Glomerular visceral epithelial cell (primary cell): Measurements from ENCODE around the gene JKAMP.
"Not testable (repeated sequence)": the region's sequence is repeated elsewhere in the genome, so short reads cannot be mapped to it uniquely, and the experiment has no call there.

Source experiments
- DNase-seq: peaks from one replicate; pipeline ENCODE4 v3.0.0-alpha.2; 2016; ENCODE audit errors: extremely low spot score

Gene JKAMP

GRCh38 chr14:59483819-59484638, at the start of gene JKAMP, which contains the start of gene L3HYPDH:
TSS of gene JKAMP (plus strand) at chr14:59484517. CDS start at chr14:59484590, 73 bp downstream.
TSS of gene L3HYPDH (minus strand) at chr14:59484408. CDS start at chr14:59484316, 92 bp downstream.
- peak; percentile 95 for DNase-seq

GRCh38 chr14:59435101-59435500, 49.2 kb upstream of the JKAMP start:
- no peak for DNase-seq

- no peak for DNase-seq
These were observed 48.3 kb upstream of the JKAMP start for GRCh38 chr14:59435987-59436386.

GRCh38 chr14:59438195-59438647, 46.1 kb upstream of the JKAMP start:
- DNase-seq = peak; percentile 55

GRCh38 chr14:59439256-59439965, 44.9 kb upstream of the JKAMP start:
- DNase-seq = no peak

- DNase-seq = not testable (repeated sequence)
These were observed 35.6 kb upstream of the JKAMP start for GRCh38 chr14:59448673-59449072.

- DNase-seq = no peak
These were observed 33.6 kb upstream of the JKAMP start for GRCh38 chr14:59450716-59451115.

GRCh38 chr14:59451849-59452248, 32.5 kb upstream of the JKAMP start:
- DNase-seq = no peak

GRCh38 chr14:59454139-59454538, 30.2 kb upstream of the JKAMP start:
- DNase-seq = peak; percentile 26

- DNase-seq = no peak
These were observed 28.9 kb upstream of the JKAMP start for GRCh38 chr14:59455411-59455810.

- no peak for DNase-seq
These were observed 25.8 kb upstream of the JKAMP start for GRCh38 chr14:59458486-59458885.

- DNase-seq = no peak
These were observed 23.9 kb upstream of the JKAMP start for GRCh38 chr14:59460378-59460777.

- DNase-seq = no peak
These were observed 22.4 kb upstream of the JKAMP start for GRCh38 chr14:59461891-59462290.

GRCh38 chr14:59463787-59464485, 20.4 kb upstream of the JKAMP start:
- DNase-seq = no peak

- peak; percentile 6 for DNase-seq
These were observed 19.6 kb upstream of the JKAMP start for GRCh38 chr14:59464486-59465315.

GRCh38 chr14:59465316-59466135, 18.8 kb upstream of the JKAMP start, which contains the start of gene GPR135:
TSS of gene GPR135 (minus strand) at chr14:59465380. CDS start at chr14:59465226, 154 bp downstream.
- no peak for DNase-seq

GRCh38 chr14:59474172-59474571, 10.1 kb upstream of the JKAMP start:
- DNase-seq = peak; percentile 61

GRCh38 chr14:59475709-59476108, 8.6 kb upstream of the JKAMP start:
- no peak for DNase-seq

GRCh38 chr14:59478540-59478939, 5.8 kb upstream of the JKAMP start:
- DNase-seq = no peak

GRCh38 chr14:59480166-59480565, 4.2 kb upstream of the JKAMP start:
- DNase-seq = no peak
